NB4 (cell line): Measurements from ENCODE around the gene ARHGAP26.

Source experiments
- DNase-seq: peaks from one replicate; pipeline ENCODE4 v3.0.0; 2010; ENCODE audit warnings: low read depth
- H3K4me3 ChIP-seq: one replicate; pipeline ENCODE4 v1.5.1; 2011; ENCODE audit warnings: mild to moderate bottlenecking, low read depth, low read length, moderate library complexity
- MYC ChIP-seq: IDR thresholded peaks from 2 replicates; pipeline ENCODE4 v1.6.1; 2011; ENCODE audit warnings: low read depth, low read length
- POLR2A ChIP-seq: IDR thresholded peaks from 2 replicates; pipeline ENCODE4 v1.6.1; 2011; ENCODE audit warnings: mild to moderate bottlenecking; ENCODE audit not compliant: insufficient read length; ENCODE audit errors: extremely low read depth
- TF ChIP-seq, protein P1 (sequence below): IDR thresholded peaks from one replicate; pipeline ENCODE4 v1.5.1; 2012; ENCODE audit warnings: low read depth, low read length
- TF ChIP-seq, protein P2 (sequence below): IDR thresholded peaks from 2 replicates; pipeline ENCODE4 v1.6.1; 2011; ENCODE audit warnings: low read depth, low read length

The ARHGAP26 gene

DNA sequence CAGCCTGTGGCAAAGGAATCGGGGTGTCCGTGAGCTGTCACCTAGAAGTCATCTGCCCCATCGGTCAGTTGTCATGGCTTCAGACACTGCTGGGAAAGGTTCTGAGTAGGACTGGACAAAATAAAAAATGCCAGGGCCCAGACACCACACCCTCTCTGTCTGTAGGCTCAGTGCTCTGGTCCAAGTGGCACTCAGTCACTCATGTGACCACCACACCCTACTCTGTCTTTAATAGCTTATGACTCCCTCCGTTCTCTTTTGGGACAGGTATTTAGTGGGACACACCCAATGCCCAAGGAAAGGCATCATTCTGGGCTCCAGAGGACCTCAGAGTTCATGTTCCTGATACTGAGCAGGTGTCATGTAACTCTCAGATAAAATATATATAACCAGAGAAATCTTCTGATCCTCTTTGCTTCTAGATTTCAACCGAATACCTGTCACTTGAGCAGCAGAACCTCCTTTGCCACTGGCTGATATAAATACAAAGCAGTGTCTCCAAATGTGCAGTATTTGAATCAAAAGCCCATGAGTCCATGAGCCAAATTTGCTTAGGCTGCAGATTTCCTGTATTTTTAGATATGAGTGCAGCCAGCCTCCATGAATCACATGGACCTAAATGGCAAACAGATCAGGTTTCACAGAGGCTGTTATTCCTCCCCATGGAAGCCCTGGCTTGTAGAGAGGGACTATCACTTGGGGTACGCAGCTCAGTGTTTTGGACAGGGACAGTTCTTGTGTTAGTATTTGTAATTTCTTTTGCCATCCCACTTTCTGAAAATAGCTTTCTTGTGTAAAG is 272.0 kb downstream of the ARHGAP26 start:
- DNase-seq: no peak
- no peak overlapping the region for H3K4me3 ChIP-seq
- TF ChIP-seq, protein P1, sequence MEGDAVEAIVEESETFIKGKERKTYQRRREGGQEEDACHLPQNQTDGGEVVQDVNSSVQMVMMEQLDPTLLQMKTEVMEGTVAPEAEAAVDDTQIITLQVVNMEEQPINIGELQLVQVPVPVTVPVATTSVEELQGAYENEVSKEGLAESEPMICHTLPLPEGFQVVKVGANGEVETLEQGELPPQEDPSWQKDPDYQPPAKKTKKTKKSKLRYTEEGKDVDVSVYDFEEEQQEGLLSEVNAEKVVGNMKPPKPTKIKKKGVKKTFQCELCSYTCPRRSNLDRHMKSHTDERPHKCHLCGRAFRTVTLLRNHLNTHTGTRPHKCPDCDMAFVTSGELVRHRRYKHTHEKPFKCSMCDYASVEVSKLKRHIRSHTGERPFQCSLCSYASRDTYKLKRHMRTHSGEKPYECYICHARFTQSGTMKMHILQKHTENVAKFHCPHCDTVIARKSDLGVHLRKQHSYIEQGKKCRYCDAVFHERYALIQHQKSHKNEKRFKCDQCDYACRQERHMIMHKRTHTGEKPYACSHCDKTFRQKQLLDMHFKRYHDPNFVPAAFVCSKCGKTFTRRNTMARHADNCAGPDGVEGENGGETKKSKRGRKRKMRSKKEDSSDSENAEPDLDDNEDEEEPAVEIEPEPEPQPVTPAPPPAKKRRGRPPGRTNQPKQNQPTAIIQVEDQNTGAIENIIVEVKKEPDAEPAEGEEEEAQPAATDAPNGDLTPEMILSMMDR: no peak
- TF ChIP-seq, protein P2, sequence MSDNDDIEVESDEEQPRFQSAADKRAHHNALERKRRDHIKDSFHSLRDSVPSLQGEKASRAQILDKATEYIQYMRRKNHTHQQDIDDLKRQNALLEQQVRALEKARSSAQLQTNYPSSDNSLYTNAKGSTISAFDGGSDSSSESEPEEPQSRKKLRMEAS: no peak
- TF ChIP-seq POLR2A (no peak), MYC (no peak)

DNA sequence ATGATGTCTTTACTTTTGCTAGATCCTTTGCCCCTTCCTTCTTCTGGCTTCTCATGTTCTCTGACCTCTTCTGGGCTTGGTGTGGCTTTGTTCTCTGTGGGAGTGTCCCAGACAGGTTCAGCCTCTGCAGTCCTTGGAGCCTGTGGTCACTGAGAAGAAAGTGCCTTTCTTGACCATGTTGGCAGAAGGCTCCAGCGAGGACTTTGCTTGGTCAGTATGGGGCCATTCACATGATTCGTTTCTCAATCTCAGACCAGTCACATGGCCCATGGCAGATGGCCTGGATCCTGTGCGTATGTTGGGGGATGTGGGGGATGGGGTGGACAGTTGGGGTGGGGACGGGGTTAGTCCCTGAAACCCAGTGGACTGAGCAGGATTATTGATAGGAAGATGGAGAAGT is 274.1 kb downstream of the ARHGAP26 start:
- DNase-seq: no peak
- TF ChIP-seq MYC (no peak), POLR2A (no peak)
- TF ChIP-seq, protein P1: no peak
- TF ChIP-seq, protein P2: no peak
- H3K4me3 ChIP-seq: no peak overlapping the region

DNA sequence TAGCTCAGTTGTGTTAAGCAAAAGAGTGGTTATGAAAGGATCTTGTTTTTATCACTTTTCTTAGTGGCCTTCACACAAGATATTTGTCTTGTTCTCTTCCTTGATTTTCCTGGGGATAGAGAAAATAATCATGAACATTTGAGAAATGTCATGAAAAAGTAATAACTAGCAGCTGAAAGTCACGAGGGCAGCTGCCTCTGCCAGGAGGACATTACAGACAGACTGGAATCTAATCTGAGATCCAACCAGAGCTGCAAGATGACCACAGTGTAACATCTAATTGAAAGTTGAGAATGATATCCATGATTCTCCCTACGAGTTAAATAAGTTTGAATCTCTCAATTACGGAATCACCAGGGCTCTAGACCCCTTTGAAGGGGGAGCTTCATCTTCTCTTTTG is 274.9 kb downstream of the ARHGAP26 start:
- no peak overlapping the region for H3K4me3 ChIP-seq
- no peak for TF ChIP-seq MYC
- TF ChIP-seq, protein P2: no peak
- TF ChIP-seq POLR2A: no peak
- TF ChIP-seq, protein P1: no peak
- no peak for DNase-seq

DNA sequence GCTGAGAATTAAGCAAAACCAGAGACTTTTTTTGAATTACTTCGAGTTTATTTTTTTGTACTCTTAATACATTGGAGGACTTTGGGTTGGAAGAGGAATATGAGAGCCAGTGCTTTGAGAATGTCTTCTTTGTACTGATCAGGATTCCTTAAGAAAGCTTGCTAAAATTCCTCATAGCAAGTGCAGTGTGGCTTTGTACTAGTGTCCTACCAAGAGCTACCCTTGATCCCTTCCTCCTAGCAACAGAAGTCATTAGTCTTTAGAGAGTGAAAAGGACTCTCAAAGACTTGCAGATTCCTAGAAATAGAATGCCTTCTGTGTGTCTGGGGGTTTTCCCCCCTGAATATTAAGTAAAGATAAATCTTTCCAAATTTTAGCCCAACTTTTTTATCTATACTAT is 276.1 kb downstream of the ARHGAP26 start:
- no peak overlapping the region for H3K4me3 ChIP-seq
- DNase-seq: no peak
- no peak for TF ChIP-seq MYC
- TF ChIP-seq, protein P2: no peak
- TF ChIP-seq POLR2A: no peak
- TF ChIP-seq, protein P1: no peak

DNA sequence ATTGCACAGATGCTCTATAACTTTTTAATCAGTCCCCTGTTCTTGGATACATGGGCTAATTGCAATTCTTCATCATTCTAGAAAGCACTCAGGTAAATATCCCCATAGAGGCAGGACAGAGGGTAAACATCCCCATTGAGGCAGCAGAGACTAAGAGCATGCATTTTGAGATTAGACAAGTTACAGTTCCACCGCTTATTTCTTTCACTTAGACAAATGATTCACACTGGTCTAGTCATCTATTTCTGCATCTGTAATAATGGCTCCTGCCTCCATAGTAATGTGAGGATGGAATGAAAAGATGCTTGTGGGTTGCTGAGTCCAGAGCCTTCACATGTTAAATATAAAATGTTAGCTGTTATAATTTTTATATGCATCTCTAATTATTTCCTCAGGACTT is 276.9 kb downstream of the ARHGAP26 start:
- no peak overlapping the region for H3K4me3 ChIP-seq
- DNase-seq: no peak
- TF ChIP-seq MYC (no peak), POLR2A (no peak)
- TF ChIP-seq, protein P2: no peak
- TF ChIP-seq, protein P1: no peak
